Gastroesophageal sphincter (tissue), 4 donors: ENCODE measurements around the gene FARS2. TPM values are rescaled to one million over a fixed set of nuclear protein-coding genes. Genes with fewer than 3 reads are reported as not detected.
A peak's percentile ranks its signal among the peaks of the same experiment; 100 is the strongest.

Source experiments
- ATAC-seq: fragments of 150-250 bp; one replicate; pipeline ENCODE4 v1.9.1; 2016; ENCODE audit warnings: mild to moderate bottlenecking, moderate library complexity
- H3K27ac ChIP-seq, 4 donors: fragments of 200-600 bp; sonication (generic) in 3 of 4; 1 replicate in 3 of 4; 2 replicates in 1 of 4; pipeline ENCODE4 v1.5.1; 2016 to 2019
- H3K27me3 ChIP-seq: fragments of 200-600 bp; sonication (generic); one replicate; pipeline ENCODE4 v1.5.1; 2019
- H3K36me3 ChIP-seq, 2 donors: fragments of 200-600 bp; sonication (generic); one replicate each; pipeline ENCODE4 v1.5.1; 2019; ENCODE audit warnings: control low read depth in 1 of 2
- H3K4me1 ChIP-seq, 3 donors: fragments of 200-600 bp; sonication (generic); 1 replicate in 2 of 3; 2 replicates in 1 of 3; pipeline ENCODE4 v1.5.1; 2016 to 2019; ENCODE audit warnings: control low read depth in 2 of 3
- H3K4me3 ChIP-seq, 2 donors: fragments of 200-600 bp; sonication (generic); one replicate each; pipeline ENCODE4 v1.5.1; 2019; ENCODE audit warnings: mild to moderate bottlenecking in 1 of 2, moderate library complexity in 1 of 2
- H3K9me3 ChIP-seq, 3 donors: fragments of 200-600 bp; sonication (generic); one replicate each; pipeline ENCODE4 v1.5.1; 2017 to 2019; ENCODE audit warnings: control low read depth in 2 of 3
- EP300 ChIP-seq: sonication (generic); formaldehyde crosslinking; IDR thresholded peaks from one replicate; pipeline ENCODE4 v1.6.1; 2017; ENCODE audit warnings: antibody characterized with exemption, mild to moderate bottlenecking
- POLR2A ChIP-seq, 2 donors: fragments of 450-650 bp; IDR thresholded peaks; one replicate each; pipeline ENCODE4 v1.6.1; 2017; ENCODE audit warnings: antibody characterized with exemption in 2 of 2, mild to moderate bottlenecking in 2 of 2, moderate library complexity in 1 of 2
- POLR2AphosphoS5 ChIP-seq: sonication (generic); formaldehyde crosslinking; IDR thresholded peaks from one replicate; pipeline ENCODE4 v1.6.1; 2017; ENCODE audit warnings: antibody characterized with exemption
- whole genome bisulfite sequencing, 2 donors: methylation state at CpG; one replicate each; pipeline ENCODE4 v1.1.5; 2018; ENCODE audit warnings: low coverage in 1 of 2; 5-methylcytosine and 5-hydroxymethylcytosine counted together
- total RNA-seq, 4 donors: library from RNA; depleted of rRNA; stranded (reverse); fragments of >200 nt; gene quantifications; one replicate each; pipeline ENCODE4 v1.1.0, GENCODE V29; 2016
- TF ChIP-seq, protein P1 (sequence below), 4 experiments: fragments of 200-600 bp in 2 of 4; fragments of 450-650 bp in 2 of 4; sonication (generic) in 1 of 4; IDR thresholded peaks; one replicate each; pipeline ENCODE4 v1.5.1; 2017 to 2019; ENCODE audit warnings: antibody characterized with exemption in 4 of 4, mild to moderate bottlenecking in 2 of 4, moderate library complexity in 2 of 4

FARS2 gene
- total RNA-seq, 4 donors from 2014 or later = 9.8 to 16.3 (median 14.4) TPM

DNA sequence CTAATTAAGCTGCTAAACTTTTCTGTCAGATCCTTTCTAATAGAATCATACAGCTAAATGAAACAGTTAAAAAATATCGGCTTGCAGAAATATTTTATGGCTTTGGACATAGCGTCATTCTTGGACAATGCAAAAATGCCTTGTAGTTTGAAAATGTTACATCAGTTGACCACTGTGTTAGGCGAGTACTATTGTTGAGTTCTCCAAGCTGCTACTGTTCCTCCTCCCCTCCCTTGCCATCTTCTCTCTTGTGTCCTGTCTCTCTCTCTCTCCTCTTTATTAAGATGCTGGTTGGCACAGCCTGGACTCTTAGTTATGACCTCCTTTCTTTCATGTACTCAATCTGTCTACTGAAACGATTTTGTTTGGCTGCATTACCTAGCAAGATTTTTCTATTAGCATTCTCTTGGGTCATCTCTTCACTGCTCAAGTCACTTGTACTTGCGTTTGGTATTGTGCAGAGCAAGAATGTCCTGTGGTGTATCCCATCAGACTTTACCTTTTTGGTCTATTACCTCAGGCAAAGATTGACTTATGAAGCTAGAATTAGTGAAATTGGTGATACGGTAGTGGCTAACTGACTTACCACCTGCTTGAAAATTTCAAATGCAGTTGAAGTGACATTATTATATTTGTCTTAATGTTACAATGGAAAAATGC, 127.9 kb downstream of the FARS2 start:
- no peak for TF ChIP-seq POLR2AphosphoS5
- no peak for TF ChIP-seq EP300
- TF ChIP-seq, protein P1, sequence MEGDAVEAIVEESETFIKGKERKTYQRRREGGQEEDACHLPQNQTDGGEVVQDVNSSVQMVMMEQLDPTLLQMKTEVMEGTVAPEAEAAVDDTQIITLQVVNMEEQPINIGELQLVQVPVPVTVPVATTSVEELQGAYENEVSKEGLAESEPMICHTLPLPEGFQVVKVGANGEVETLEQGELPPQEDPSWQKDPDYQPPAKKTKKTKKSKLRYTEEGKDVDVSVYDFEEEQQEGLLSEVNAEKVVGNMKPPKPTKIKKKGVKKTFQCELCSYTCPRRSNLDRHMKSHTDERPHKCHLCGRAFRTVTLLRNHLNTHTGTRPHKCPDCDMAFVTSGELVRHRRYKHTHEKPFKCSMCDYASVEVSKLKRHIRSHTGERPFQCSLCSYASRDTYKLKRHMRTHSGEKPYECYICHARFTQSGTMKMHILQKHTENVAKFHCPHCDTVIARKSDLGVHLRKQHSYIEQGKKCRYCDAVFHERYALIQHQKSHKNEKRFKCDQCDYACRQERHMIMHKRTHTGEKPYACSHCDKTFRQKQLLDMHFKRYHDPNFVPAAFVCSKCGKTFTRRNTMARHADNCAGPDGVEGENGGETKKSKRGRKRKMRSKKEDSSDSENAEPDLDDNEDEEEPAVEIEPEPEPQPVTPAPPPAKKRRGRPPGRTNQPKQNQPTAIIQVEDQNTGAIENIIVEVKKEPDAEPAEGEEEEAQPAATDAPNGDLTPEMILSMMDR (IDR thresholded peaks at IDR 0.05) = no peak
- TF ChIP-seq POLR2A (IDR thresholded peaks at IDR 0.05) = no peak
- Histone ChIP-seq H3K4me3 (no peak overlapping the region), H3K4me1 (peaks cover 0 to 7% (median 0%) of the 10 kb centered on the region in 3 donors), H3K36me3 (no peaks in the 10 kb centered on the region), H3K27ac (no peak overlapping the region), H3K9me3 (no peaks in the 10 kb centered on the region), H3K27me3 (no peaks in the 10 kb centered on the region)
- ATAC-seq = no peak
- WGBS, 2 donors = 66 to 83% methylated on average over 5 to 6 of the region's 6 CpGs

DNA sequence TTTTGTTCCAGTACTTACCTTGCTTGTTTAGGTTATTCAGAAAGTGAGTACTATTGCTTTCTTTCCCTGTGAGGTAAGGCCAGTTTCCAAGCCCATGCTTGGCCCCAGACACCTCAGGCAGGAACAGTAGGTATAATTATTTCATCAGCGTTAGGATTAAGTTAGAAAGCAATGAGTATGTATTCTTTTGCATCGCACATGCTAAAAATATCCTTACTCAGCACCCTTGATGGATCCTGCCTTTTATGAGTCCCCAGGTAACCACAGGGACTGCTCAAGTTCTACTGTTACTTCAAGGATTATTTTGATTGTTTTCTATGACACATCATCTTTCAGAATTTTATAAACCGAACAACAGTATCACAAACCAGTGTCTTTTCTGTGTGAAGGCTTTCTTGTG, 128.9 kb downstream of the FARS2 start:
- Histone ChIP-seq H3K27me3 (no peaks in the 10 kb centered on the region), H3K27ac (no peak overlapping the region), H3K36me3 (no peaks in the 10 kb centered on the region), H3K4me1 (peaks cover 0 to 7% (median 0%) of the 10 kb centered on the region in 3 donors), H3K9me3 (no peaks in the 10 kb centered on the region), H3K4me3 (no peak overlapping the region)
- WGBS, 2 donors = 88 to 92% methylated on average over 3 of the region's 3 CpGs
- TF ChIP-seq POLR2AphosphoS5 = no peak
- TF ChIP-seq POLR2A (IDR thresholded peaks at IDR 0.05) = no peak
- TF ChIP-seq, protein P1 (IDR thresholded peaks at IDR 0.05) = no peak
- TF ChIP-seq EP300 = no peak
- ATAC-seq = no peak

DNA sequence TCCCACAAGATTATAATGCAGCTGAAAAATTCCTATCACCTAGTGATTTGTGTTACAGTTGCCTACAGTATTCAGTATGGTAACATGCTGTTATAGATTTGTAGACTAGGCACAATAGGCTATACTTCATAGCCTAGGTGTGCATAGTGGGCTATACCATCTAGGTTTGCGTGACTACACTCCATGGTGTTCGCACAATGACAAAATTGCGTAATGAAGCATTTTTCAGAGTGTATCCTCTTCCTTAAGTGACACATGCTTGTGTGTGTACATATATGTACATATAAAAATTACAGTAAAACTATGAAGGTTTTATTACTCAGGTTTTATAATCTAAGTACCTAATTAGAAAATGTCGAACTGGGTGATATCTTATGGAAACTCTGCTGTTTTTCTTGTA, 133.0 kb downstream of the FARS2 start:
- no peak for TF ChIP-seq POLR2AphosphoS5
- TF ChIP-seq POLR2A (IDR thresholded peaks at IDR 0.05) = no peak
- TF ChIP-seq, protein P1 (IDR thresholded peaks at IDR 0.05) = no peak
- no peak for TF ChIP-seq EP300
- Histone ChIP-seq H3K36me3 (no peaks in the 10 kb centered on the region), H3K9me3 (no peaks in the 10 kb centered on the region), H3K4me3 (no peak overlapping the region), H3K27ac (no peak overlapping the region), H3K4me1 (peaks cover 0 to 6% (median 0%) of the 10 kb centered on the region in 3 donors), H3K27me3 (no peaks in the 10 kb centered on the region)
- ATAC-seq = no peak
- 82 to 100% methylated on average over 4 of the region's 4 CpGs for WGBS, 2 donors

DNA sequence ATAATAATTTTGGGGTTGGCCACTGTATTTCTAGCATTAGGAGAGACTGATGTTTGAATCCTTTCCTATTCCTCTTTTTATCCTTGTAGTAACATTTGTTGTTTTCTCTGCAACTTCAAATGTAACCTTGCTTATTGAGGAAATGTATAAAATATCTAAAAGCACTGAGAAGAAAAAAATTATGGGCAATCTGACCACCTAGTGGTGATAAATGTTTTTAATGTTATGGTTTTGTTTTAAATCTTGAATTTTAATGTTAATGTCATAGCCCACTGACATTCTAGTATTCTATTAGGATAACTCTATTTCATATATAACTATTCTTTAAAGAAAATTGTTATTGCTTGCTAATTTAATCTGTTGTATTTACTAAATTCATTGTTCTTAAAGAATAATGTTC, 134.4 kb downstream of the FARS2 start:
- H3K27me3 ChIP-seq = no peaks in the 10 kb centered on the region
- no peak overlapping the region for H3K27ac ChIP-seq
- H3K4me3 ChIP-seq = no peak overlapping the region
- peaks cover 0 to 4% (median 0%) of the 10 kb centered on the region in 3 donors for H3K4me1 ChIP-seq
- no peaks in the 10 kb centered on the region for H3K36me3 ChIP-seq
- no peaks in the 10 kb centered on the region for H3K9me3 ChIP-seq
- no peak for ATAC-seq
- TF ChIP-seq EP300 = no peak
- no peak for TF ChIP-seq POLR2A (IDR thresholded peaks at IDR 0.05)
- TF ChIP-seq, protein P1 (IDR thresholded peaks at IDR 0.05) = no peak
- no peak for TF ChIP-seq POLR2AphosphoS5

DNA sequence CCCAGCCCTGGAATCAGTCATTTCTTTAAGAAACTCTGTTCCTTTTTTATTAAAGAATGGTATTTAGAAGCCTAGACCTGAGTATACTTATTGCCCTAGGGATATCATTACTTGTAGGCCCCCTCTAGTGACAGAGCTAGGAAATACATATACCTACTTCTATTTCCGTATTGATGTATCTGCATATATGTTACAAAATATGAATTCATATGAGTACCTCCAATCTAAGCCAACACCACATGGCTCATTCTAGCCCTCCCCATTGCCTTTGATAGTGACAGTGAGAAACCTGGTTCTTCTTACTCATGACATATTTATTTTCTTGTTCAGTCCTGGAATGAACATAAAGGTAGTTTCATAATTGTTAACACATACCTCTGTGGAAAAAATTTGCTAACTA, 137.2 kb downstream of the FARS2 start:
- TF ChIP-seq POLR2A (IDR thresholded peaks at IDR 0.05) = no peak
- TF ChIP-seq, protein P1 (IDR thresholded peaks at IDR 0.05) = peak; percentile 26 to 37 (median 32)
- 33 to 50% methylated on average over 1 of the region's 1 CpG for WGBS, 2 donors
- Histone ChIP-seq H3K36me3 (no peaks in the 10 kb centered on the region), H3K4me1 (peaks cover 0 to 4% (median 0%) of the 10 kb centered on the region in 3 donors), H3K9me3 (peaks cover 0 to 5% (median 0%) of the 10 kb centered on the region in 3 donors), H3K4me3 (no peak overlapping the region), H3K27me3 (no peaks in the 10 kb centered on the region), H3K27ac (no peak overlapping the region)
- ATAC-seq = no peak
